GM18873 (cell line): ENCODE results near the gene OGFOD3.
"Not testable (repeated sequence)": the region's sequence is repeated elsewhere in the genome, so short reads cannot be mapped to it uniquely, and the experiment has no call there.

ENCODE experiments used
- ATAC-seq: cut with Tn5 transposase; IDR thresholded peaks from one replicate; pipeline ENCODE4 v1.9.1; 2021; ENCODE audit warnings: mild to moderate bottlenecking, moderate library complexity, moderate number of reproducible peaks; ENCODE audit not compliant: unreplicated experiment, low FRiP score

OGFOD3 gene

DNA sequence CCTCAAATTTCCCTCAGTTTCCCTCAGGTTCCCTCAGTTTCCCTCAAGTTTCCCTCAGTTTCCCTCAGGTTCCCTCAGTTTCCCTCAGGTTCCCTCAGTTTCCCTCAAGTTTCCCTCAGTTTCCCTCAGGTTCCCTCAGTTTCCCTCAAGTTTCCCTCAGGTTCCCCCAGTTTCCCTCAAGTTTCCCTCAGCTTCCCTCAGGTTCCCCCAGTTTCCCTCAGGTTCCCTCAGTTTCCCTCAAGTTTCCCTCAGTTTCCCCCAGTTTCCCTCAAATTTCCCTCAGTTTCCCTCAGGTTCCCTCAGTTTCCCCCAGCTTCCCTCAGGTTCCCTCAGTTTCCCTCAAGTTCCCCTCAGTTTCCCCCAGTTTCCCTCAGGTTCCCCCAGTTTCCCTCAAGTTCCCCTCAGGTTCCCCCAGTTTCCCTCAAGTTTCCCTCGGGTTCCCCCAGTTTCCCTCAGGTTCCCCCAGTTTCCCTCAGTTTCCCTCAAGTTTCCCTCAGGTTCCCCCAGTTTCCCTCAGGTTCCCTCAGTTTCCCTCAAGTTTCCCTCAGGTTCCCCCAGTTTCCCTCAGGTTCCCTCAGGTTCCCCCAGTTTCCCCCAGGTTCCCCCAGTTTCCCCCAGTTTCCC is 58.8 kb downstream of the OGFOD3 start:
- not testable (repeated sequence) for ATAC-seq

DNA sequence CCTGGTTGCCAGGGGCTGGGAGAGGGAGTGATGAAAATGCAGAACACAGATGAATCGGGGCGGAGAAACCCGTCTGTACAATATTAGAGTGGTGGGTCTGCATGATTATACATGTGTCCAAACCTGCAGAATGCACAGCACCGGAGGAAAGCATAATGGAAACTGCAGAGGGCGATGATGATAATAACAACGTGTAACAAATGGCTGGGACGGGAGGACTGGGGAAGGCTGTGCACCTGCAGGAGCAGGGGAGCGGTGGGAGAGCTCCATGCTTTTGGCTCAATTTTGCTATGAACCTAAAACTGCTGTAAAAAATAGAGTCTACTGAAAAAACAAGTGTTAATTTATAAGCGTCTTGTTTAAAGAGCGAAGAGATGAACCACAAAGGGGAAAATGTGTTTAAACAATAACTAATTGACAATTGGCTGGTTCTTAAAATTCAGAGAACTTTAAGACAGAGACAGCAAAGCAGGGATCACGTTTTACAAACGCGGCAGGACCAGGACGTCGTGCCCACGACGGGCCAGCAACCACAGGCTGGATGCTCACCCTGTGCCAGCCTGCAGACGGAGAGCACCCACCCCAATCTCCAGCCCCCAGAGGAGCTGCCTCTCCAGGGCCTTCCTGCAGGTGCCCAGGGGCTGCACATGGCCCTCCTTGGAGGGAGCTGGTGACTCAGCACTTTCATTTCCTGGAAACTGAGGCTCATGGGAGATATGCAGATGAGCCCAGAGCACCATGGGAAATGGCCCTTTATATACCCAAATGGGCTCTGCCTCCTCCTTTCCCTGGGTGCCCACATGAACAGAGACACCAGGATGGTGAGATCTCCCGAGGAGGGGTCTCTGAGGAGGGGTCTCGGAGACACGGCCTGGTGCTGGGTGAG is 59.7 kb downstream of the OGFOD3 start, which contains the start of gene TEX19:
TEX19 (plus strand) TSS at position 783 of the 886 bp plus-strand sequence. CDS start 2,904 bp downstream, outside the sequence.
- no peak for ATAC-seq

DNA sequence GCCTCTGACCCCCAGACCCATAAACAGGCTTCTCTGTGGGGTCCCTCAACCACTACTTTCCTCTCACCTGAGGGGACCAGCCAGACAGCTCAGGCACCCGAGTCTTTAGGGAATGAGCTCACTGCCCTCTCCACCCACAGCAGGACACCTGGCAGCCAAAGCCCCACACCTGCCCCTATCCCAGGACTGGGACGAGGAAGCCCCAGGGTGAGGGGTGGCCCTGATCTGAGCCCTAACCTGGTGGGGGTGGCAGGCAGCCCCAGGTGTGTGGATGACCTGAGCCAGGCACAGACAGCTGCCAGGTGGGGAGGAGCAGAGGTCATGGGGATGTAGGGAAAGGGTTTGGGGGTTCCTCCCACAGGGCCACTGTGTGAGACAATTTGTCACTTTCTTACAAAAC is 61.0 kb downstream of the OGFOD3 start:
- ATAC-seq, result no peak

DNA sequence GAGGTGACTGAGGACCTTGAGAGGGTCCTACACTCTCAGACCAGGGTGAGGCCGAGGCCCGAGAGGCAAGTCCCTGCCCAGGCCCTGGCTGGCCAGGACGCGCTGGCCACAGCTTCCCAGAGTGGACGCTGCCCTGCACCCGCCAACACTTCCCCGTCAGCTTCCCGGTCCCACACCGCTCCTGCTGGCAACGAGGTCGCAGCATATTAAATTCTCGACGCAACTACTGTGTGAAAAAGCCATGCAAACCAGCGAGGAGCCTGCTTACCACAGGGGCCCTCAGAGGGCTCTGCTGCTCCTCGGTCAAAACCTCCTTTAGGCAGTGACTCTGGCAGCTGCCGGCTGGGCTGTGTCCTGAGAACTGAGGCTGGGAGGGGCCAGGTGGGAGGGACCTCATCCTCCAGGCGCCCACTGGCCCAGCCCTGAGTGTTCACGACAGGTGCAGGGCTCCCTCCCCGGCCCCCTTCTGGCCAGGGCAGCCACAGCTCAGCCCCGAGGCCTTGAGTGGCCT is 61.5 kb downstream of the OGFOD3 start:
- no peak for ATAC-seq

DNA sequence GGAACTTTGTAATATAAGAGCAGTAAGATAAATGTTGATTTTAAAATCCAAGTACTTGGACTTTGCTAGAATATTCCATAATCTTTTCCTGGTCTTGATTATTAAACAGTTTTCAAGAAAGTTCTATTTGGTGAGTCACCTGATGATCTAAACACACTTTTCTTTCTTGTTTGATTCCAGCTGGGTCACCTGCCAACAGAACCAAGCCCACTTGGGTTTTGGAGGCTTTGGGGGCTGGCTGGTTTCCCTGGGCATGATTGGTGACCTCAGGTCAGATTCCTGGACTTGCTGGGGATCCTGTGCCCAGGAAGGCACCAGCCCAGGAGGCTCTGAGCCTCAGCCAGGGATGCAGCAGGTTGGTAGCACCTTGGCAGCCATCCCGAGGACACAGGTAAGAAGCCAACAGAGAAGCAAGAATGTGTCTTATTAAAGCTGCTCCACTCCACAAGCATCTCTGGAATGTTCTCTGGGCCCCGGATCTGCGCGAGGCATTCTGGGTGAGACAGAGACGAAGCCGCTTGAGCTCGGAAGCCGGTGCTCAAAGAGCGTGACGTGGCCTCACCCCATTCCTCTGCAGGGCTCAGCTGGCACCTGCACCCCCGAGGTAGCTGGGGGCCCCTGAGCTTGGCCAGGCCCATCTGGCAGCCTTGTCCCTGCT is 62.5 kb downstream of the OGFOD3 start:
- ATAC-seq, result no peak

DNA sequence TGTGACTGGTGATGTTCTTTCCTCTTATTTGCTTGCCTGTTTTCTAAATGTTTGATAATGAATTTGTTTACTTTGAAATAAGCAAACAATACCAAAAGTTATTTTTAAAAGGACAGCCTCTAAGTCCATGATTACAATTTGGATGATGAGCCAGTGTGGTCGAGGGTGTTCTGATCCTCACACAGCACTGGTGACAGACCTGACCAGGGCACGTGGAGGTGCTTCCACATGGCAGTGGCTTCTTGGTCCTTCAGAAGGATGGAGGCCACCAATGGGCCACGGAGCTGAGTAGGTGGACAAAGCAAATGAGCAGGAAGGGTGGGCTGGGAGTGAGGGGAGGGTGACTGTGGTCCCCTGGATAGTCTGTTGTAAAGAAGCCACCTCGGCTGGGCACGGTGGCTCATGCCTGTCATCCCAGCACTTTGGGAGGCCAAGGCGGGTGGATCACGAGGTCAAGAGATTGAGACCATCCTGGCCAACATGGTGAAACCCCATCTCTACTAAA is 63.5 kb downstream of the OGFOD3 start:
- no peak for ATAC-seq

DNA sequence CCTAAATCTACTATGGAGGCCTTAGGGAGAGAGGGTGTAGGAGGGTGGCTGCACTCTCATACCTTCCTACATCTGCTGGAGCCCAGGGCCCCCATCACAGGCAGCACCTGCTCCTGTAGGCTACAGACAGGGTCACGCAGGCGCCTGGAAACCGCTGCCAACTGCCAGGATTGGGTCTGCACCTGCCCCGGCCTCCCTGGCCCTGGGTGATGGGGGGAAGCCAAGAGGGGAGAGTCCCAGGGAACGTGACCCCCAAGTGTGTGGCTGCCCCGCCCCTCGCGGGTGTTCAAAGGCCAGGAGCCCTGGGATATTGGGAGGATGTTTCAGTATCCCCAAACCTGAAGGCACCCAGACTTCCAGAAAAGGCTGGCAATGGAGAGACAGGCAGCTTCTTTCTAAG is 64.9 kb downstream of the OGFOD3 start:
- no peak for ATAC-seq

DNA sequence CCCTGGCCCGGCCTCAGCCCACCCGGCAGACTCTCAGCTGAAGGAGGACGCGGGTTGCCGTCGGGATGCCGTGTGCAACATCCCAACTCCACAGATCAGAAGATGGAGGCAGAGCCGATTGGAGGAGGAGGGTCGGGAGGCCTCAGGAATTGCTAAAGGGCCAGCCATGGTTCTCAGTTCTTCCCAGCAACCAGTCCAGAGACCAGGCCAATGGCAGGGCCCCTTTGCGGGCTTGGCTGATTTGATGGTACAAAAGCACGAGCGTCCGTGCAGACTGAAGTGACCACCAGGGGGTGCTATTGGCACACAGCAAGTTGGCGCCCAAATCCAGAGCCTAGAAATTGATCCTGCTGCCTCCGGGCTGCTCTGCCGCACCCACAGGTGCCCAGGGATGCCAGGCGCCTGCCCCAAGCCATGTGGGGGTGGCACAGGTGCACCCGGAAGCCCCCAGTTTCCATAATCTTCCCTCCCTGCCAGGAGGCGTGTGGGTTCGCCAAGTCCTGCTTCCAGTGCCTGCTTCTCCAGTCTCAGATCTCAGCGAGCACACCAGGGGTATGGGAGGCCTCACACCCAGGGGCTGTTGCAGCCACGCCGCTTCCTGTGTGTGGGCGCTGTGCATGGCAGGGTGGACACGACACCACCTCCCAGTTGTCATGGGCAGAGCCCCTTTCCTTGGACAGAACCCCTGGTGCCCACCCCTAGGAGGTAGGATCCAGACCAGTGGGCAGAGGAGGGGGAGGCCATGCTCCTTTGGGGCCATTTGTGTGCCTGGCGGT is 66.5 kb downstream of the OGFOD3 start:
- ATAC-seq, result no peak

DNA sequence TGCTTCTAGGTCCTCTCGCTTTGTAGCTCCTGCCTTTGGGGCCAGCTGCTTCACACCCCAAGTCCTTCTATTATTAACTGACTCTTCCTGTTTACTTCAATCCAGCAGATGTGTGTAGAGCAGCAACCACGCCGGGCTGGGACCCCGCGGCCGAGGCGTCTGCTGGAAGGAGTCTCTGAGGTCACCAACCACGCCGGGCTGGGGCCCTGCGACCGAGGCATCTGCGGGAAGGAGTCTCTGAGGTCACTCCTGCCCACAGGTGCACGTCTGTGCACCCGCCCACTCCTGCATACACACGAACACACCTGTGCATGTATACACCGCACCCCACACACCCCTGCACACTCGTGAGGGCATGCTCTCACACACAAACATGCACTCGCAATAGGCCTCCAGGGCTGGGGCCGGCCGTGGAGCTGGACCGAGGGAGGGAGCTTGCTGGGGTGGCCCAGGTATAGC is 67.1 kb downstream of the OGFOD3 start:
- ATAC-seq, result no peak

DNA sequence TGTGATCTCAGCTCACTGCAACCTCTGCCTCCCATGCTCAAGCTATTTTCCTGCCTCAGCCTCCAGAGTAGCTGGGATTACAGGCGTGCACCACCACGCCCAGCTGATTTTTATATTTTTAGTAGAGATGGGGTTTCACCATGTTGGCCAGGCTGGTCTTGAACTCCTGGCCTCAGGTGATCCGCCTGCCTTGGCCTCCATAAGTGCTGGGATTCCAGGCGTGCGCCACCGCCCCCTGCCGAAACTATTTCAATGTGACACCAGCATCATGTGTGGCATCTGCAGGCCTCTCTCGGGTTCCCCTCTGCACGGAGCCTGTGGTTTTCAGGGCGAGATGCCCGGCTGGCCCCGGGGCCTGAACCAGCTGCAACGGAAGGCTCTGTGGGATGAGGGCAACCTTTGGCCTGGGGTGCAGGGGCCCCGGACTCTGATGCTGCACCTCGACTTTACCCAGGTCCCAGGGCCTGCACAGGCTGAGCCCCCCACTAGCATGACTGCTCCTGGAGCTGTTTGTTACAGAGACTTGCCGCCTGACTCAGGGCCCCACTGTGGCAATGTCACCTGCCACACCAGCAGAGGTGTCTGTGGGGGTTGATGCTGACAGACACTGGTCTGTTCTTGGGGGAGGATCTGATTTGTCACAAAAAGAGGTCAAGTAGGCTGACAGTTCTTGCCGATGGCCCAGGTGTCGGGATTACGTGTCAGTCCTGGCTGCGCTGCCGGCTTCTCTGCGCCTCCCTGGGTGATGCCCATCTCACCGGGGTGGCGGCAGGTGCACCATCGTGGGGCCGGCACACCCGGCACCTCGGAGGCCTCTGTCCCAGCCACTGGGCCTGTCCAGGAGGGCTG is 68.0 kb downstream of the OGFOD3 start:
- ATAC-seq, result no peak

DNA sequence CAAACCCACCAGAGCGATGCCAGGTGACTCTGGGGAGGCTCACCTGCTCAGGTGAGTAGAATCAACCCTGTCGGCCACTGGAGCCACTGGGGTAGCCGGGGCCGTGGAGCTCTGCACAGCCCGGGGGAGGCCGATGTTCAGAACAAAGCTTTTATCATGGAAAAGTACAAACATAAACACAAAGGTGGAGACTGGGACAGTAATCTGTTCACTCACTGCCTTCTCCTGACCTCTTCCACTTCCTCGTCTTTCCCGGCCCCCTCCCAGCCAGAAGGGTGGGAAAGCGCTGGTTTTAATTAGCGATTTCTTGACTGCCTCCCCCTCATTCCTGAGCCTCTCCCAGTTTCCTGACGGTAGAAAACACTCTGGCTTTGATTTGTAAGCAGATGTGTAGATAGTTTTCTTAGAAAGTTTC is 69.1 kb downstream of the OGFOD3 start:
- ATAC-seq, result no peak

DNA sequence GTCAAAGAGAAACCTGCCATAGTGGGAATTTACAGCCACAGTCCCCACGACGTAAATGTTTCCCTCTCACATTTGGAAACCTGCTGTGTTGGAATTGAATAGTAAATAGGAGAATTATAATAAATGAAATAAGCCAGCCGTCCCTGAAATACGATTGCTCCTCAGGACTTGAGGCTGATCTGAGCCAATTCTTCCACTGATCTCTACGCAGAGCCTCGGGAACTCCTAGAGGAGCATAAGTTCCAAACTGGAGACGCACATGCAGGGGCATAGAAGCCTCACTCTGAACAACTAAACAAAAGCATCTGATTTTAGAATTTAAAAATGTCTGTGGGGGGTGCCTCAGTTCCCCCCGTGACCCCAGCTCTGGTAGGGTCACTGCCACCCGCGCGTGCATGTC is 69.5 kb downstream of the OGFOD3 start:
- no peak for ATAC-seq

DNA sequence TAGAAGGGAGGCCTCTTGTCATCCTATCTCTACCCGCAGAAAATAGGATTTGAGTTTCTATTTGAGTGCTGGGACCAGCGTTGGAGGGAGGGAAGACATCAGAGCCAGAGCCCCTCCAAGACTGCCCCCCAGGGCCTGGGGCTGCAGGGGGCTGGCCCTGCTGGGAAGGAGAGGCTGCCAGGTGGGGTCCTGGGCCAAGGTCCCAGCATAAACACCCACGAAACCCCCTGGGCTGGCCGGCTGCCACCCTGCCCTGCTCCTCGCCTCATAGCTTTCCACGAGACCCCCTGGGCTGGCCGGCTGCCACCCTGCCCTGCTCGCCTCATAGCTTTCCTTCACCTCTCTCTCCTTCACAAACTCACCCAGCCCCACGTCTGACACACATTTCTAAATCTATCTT is 70.0 kb downstream of the OGFOD3 start:
- no peak for ATAC-seq

DNA sequence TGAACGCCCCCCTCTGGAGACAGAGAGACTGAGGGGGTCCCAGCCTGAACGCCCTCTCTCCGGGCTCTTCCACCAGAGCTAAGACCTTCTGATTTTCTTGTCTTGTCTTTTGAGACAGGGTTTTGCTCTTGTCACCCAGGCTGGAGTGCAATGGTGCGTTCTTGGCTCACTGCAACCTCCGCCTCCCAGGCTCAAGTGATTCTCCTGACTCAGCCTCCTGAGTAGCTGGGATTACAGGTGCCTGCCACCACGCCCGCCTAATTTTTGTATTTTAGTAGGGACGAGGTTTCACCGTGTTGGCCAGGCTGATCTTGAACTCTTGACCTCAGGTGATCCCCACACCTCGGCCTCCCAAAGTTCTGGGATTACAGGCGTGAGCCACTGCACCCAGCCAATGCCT is 70.4 kb downstream of the OGFOD3 start:
- ATAC-seq, result not testable (repeated sequence)

DNA sequence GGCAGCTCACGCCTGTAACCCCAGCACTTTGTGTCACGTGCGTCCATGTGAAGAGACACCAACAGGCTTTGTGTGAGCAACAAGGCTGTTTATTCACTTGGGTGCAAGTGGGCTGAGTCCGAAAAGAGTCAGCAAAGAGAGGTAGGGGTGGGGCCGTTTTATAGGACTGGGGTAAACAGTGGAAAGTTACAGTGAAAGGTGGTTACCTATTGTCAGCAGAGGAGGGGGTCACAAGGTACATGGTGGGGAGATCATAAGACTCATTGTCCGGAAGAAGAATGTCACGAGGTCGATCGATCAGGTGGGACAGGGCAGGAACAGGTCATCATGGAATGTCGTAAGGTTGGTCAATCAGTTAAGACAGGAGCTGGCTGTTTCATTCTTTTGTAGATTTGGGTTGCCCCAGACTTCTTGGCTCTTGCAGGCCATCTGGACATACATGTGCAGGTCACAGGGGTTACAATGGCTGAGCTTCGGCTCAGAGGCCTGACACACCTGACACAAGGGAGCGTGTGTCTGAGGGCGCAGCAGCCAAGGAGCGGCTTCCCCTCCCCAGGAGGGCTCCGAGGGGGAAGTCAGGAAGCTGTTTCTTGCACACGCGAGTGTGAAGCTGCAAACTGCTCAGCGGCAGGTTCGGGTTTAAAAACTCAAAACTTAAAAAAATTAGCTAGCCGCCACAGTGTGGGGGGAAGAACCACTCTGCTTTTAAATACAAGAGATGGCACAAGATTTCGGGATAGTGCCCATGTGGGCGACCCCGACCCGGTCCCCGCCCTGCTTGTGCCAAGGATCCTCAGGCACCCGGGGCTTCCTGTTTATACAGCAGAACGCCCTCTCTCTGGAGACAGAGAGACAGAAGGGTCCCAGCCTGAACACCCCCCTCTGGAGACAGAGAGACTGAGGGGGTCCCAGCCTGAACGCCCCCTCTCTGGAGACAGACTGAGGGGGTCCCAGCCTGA is 71.8 kb downstream of the OGFOD3 start:
- ATAC-seq, result no peak

DNA sequence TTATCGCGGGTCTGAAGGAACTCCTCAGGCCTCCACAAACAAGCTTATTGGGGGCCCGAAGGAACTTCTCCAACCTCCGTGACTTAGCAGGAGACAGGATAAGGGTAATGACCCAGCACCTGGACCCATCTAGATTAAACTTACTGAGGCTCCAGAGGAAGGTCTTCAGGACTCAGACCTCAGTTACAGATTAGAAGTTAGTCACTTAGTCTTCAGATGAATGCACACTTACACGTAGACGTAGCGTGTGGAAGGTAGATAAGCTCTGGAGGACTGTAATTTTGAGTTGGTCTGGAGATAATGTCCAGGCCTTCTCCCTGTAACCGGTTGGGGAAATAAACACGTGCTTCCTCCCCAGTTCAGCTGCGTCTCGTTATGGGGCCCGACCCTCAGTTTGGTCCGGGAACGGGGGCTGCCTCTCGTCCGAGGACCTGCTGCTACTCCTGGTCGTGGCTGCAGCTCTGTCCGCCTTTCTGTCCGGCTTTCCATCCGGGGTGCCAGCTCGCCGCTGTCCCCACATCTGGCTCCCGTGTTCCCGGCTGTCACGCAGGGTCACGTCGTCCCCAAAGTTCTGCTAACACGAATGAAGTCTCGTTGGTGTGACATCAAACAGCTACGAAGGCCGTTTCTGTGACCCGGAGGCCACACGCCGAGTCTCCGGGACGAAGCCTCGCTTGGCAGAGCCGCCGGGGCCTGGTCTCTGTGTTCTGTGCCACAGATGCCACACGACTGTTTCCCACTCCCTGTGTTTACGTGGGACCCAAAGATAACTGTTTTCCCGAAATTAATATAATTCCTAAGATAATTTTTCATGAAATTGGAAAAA is 73.0 kb downstream of the OGFOD3 start:
- ATAC-seq, result no peak
